GM19238 (cell line): ENCODE measurements around the gene HTR4.

Experiments used
- DNase-seq: peaks from one replicate; pipeline ENCODE4 v3.0.0; 2011; ENCODE audit warnings: low spot score; ENCODE audit not compliant: insufficient read length

HTR4 gene

DNA sequence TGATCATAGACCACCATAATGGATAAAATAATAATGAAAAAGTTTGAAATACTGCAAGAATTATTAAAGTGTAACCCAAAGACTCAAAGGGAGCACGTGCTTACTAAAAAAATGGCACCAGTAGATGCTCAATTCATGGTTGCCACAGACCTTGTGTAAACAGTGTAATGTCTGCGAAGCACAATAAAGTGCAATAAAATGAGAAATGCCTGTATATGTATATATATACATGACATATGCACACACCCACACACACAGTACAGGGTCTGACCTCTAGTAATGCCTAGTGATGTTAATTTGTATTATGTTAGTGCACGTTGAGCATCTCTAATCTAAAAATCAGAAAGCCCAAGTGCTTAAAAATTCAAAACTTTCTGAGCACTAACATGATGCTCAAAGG, 218.3 kb downstream of the HTR4 start:
- DNase-seq, result no peak

GRCh38 chr5:148433826-148434225, 220.5 kb downstream of the HTR4 start:
- no peak for DNase-seq
